GM12878 (cell line): Measurements from ENCODE around the gene JMJD6. TPM values are rescaled to one million over a fixed set of nuclear protein-coding genes. Genes with fewer than 3 reads are reported as not detected.
A peak's percentile ranks its signal among the peaks of the same experiment; 100 is the strongest.

Source experiments
- HDGF ChIP-seq: fragments of 450-650 bp; IDR thresholded peaks from 2 replicates; pipeline ENCODE4 v1.6.1; 2016; ENCODE audit warnings: antibody characterized with exemption
- REST ChIP-seq: IDR thresholded peaks from 2 replicates; pipeline ENCODE4 v1.6.1; 2012; ENCODE audit warnings: mild to moderate bottlenecking, low read depth, low read length
- microRNA counts: library from miRNA; unstranded; fragments of <30 nt; microRNA quantifications from one replicate; lab custom pipeline; 2016
- microRNA-seq: library from miRNA; unstranded; fragments of <30 nt; microRNA quantifications from one replicate; pipeline ENCODE4, GENCODE V29; 2018
- polyA plus RNA-seq, 11 experiments: library from polyadenylated mRNA; depleted of rRNA in 4 of 11; unstranded in 6 of 11; stranded (reverse) in 5 of 11; fragments of >200 nt; fragmentation: Nextera tagmentation in 4 of 11; fragmentation: Illumina TruSeq in 1 of 11; extraction: Ambion mirVana in 4 of 11; extraction: Trizol in 1 of 11; gene quantifications; 1 replicate in 1 of 11; 2 replicates in 10 of 11; pipeline versions ENCODE4 v1.2.1 to v1.2.3, GENCODE V29; 2011 to 2016; ENCODE audit warnings: inconsistent platforms in 2 of 11, missing spikeins in 2 of 11, low read depth in 1 of 11
- small RNA-seq: library from RNA; depleted of rRNA; stranded (forward); fragments of <200 nt; gene quantifications from one replicate; pipeline ENCODE3, GENCODE V24; 2014
- total RNA-seq, 4 experiments: library from RNA; depleted of rRNA in 3 of 4; stranded (reverse); fragments of >200 nt in 3 of 4; fragmentation: Illumina TruSeq in 1 of 4; extraction: Trizol in 1 of 4; gene quantifications; 2 replicates each; pipeline versions ENCODE4 v1.2.1 to v1.2.3, GENCODE V29; 2013 to 2021

JMJD6 gene
- total and polyA plus RNA-seq, 10 of the 15 experiments (the other 5 are each of a cell fraction or from before 2014, with no cell fraction given): 1.2 to 36.0 (median 22.2) TPM

DNA sequence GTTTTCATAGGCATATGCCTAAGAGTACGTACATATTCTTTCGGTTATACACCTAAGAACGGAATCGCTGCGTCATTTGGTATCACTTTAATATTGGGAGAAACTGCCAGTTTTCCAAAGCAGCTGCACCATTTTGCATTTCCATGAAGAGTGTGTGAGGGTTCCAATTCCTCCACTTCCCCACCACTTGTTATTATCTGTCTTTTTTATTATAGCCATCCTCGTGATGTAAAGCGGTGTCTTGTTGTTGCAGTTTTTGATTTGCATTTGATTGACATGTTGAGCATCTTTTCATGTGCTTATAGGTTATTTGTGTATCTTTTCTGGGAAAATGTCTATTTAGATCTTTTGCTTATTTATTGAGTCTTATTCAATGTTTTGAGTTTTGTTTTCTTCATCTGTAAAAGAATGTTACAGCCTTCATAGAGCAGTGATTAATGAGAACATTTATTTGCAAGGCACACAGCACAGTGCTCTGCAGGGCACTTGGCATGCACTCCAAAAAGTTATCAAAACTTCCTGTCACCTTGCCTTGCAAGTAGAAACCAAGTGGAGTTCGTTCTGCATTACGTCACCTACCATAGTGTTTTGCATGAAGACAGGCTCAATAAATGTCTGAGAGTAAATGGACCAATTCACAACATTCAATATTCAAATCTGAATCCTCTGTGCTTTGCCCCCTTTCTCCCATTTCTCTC lies 56.2 kb downstream of the JMJD6 start (continued):
- TF ChIP-seq REST (no peak), HDGF (no peak)
- TF ChIP-seq, all 136 proteins: peak for 0

MicroRNAs within 50 kb of the gene (microRNA counts, 767-probe panel; counts per million panel counts)
- microRNA hsa-miR-636 (lab: Ali Mortazavi, UCI): 55.3 counts per million

Small RNAs within 50 kb of the gene (microRNA-seq; reads per million reads assigned to microRNA genes)
- gene MIR636: 4.1 reads per million, percentile 24 among the genes with 10 or more reads in this experiment

Small RNAs within 50 kb of the gene (small RNA-seq; reads per million reads assigned to genes)
- not detected for gene AC005837.3
- not detected for gene RF02271
- gene RNU6-97P: not detected
- gene RNY4P36: 0.16 reads per million

Other genes starting within 250 kb of the JMJD6 start
Only the 7 nearest of the 10 such genes appear.
- gene ST6GALNAC2, start 140.7 kb downstream of the JMJD6 start, total RNA-seq (2014; rRNA removed): 0.23 TPM in 1 of 2 replicates, not detected in the other
- not detected in 2 replicates for gene ST6GALNAC2, start 140.7 kb downstream of the JMJD6 start, total RNA-seq (2014; rRNA removed; fragmentation: Illumina TruSeq; extraction: Trizol)
- gene ST6GALNAC2, start 140.7 kb downstream of the JMJD6 start, total RNA-seq (2021): 0.13 and 0.41 TPM in 2 replicates
- gene ST6GALNAC2, start 140.7 kb downstream of the JMJD6 start, polyA plus RNA-seq (2011; rRNA removed): 0.08 and 0.17 TPM in 2 replicates
- not detected in 2 replicates for gene ST6GALNAC2, start 140.7 kb downstream of the JMJD6 start, polyA plus RNA-seq (2014; fragmentation: Illumina TruSeq; extraction: Trizol)
- gene ST6GALNAC2, start 140.7 kb downstream of the JMJD6 start, polyA plus RNA-seq (2014; fragmentation: Nextera tagmentation; extraction: Ambion mirVana): not detected
- 0.18 TPM in 1 of 2 replicates, not detected in the other for gene ST6GALNAC2, start 140.7 kb downstream of the JMJD6 start, polyA plus RNA-seq (2014; rRNA removed)
- gene ST6GALNAC2, start 140.7 kb downstream of the JMJD6 start, polyA plus RNA-seq (2016; fragmentation: Nextera tagmentation; extraction: Ambion mirVana): under 1 TPM in 1 of 2 experiments, not detected in 1; 0.24 TPM
- gene ST6GALNAC1, start 82.8 kb downstream of the JMJD6 start, total RNA-seq (2014; rRNA removed): not detected in 2 replicates
- not detected in 2 replicates for gene ST6GALNAC1, start 82.8 kb downstream of the JMJD6 start, total RNA-seq (2014; rRNA removed; fragmentation: Illumina TruSeq; extraction: Trizol)
- gene ST6GALNAC1, start 82.8 kb downstream of the JMJD6 start, total RNA-seq (2021): 0.08 and 0.29 TPM in 2 replicates
- not detected in 2 replicates for gene ST6GALNAC1, start 82.8 kb downstream of the JMJD6 start, polyA plus RNA-seq (2011; rRNA removed)
- not detected in 2 replicates for gene ST6GALNAC1, start 82.8 kb downstream of the JMJD6 start, polyA plus RNA-seq (2014; fragmentation: Illumina TruSeq; extraction: Trizol)
- not detected for gene ST6GALNAC1, start 82.8 kb downstream of the JMJD6 start, polyA plus RNA-seq (2014; fragmentation: Nextera tagmentation; extraction: Ambion mirVana)
- not detected in 2 replicates for gene ST6GALNAC1, start 82.8 kb downstream of the JMJD6 start, polyA plus RNA-seq (2014; rRNA removed)
- gene ST6GALNAC1, start 82.8 kb downstream of the JMJD6 start, polyA plus RNA-seq (2016; fragmentation: Nextera tagmentation; extraction: Ambion mirVana): not detected
- gene MXRA7, start 15.6 kb downstream of the JMJD6 start, total RNA-seq (2014; rRNA removed): 0.56 and 1.9 TPM in 2 replicates
- 0.49 and 0.60 TPM in 2 replicates for gene MXRA7, start 15.6 kb downstream of the JMJD6 start, total RNA-seq (2014; rRNA removed; fragmentation: Illumina TruSeq; extraction: Trizol)
- 1.1 and 1.3 TPM in 2 replicates for gene MXRA7, start 15.6 kb downstream of the JMJD6 start, total RNA-seq (2021)
- 0.15 and 0.30 TPM in 2 replicates for gene MXRA7, start 15.6 kb downstream of the JMJD6 start, polyA plus RNA-seq (2011; rRNA removed)
- 0.96 and 3.4 TPM in 2 replicates for gene MXRA7, start 15.6 kb downstream of the JMJD6 start, polyA plus RNA-seq (2014; fragmentation: Illumina TruSeq; extraction: Trizol)
- gene MXRA7, start 15.6 kb downstream of the JMJD6 start, polyA plus RNA-seq (2014; fragmentation: Nextera tagmentation; extraction: Ambion mirVana): under 1 TPM; 0.03 to 0.16 TPM
- 0.48 and 2.0 TPM in 2 replicates for gene MXRA7, start 15.6 kb downstream of the JMJD6 start, polyA plus RNA-seq (2014; rRNA removed)
- gene MXRA7, start 15.6 kb downstream of the JMJD6 start, polyA plus RNA-seq (2016; fragmentation: Nextera tagmentation; extraction: Ambion mirVana): under 1 TPM; 0.08 to 0.18 TPM
- 32.0 and 33.4 TPM in 2 replicates for gene METTL23, start 233 bp upstream of the JMJD6 start, total RNA-seq (2014; rRNA removed)
- 23.2 and 26.7 TPM in 2 replicates for gene METTL23, start 233 bp upstream of the JMJD6 start, total RNA-seq (2014; rRNA removed; fragmentation: Illumina TruSeq; extraction: Trizol)
- 25.6 and 28.0 TPM in 2 replicates for gene METTL23, start 233 bp upstream of the JMJD6 start, total RNA-seq (2021)
- 52.0 and 64.0 TPM in 2 replicates for gene METTL23, start 233 bp upstream of the JMJD6 start, polyA plus RNA-seq (2011; rRNA removed)
- gene METTL23, start 233 bp upstream of the JMJD6 start, polyA plus RNA-seq (2014; fragmentation: Illumina TruSeq; extraction: Trizol): 29.9 and 44.8 TPM in 2 replicates
- 10 to 100 TPM; 27.3 to 29.4 TPM for gene METTL23, start 233 bp upstream of the JMJD6 start, polyA plus RNA-seq (2014; fragmentation: Nextera tagmentation; extraction: Ambion mirVana)
- 35.0 and 42.7 TPM in 2 replicates for gene METTL23, start 233 bp upstream of the JMJD6 start, polyA plus RNA-seq (2014; rRNA removed)
- gene METTL23, start 233 bp upstream of the JMJD6 start, polyA plus RNA-seq (2016; fragmentation: Nextera tagmentation; extraction: Ambion mirVana): 10 to 100 TPM; 61.4 to 61.5 TPM
- 640 and 710 TPM in 2 replicates for gene SRSF2, start 10.7 kb upstream of the JMJD6 start, total RNA-seq (2014; rRNA removed)
- 257 and 261 TPM in 2 replicates for gene SRSF2, start 10.7 kb upstream of the JMJD6 start, total RNA-seq (2014; rRNA removed; fragmentation: Illumina TruSeq; extraction: Trizol)
- 532 and 545 TPM in 2 replicates for gene SRSF2, start 10.7 kb upstream of the JMJD6 start, total RNA-seq (2021)
- gene SRSF2, start 10.7 kb upstream of the JMJD6 start, polyA plus RNA-seq (2011; rRNA removed): 484 and 614 TPM in 2 replicates
- gene SRSF2, start 10.7 kb upstream of the JMJD6 start, polyA plus RNA-seq (2014; fragmentation: Illumina TruSeq; extraction: Trizol): 414 and 418 TPM in 2 replicates
- gene SRSF2, start 10.7 kb upstream of the JMJD6 start, polyA plus RNA-seq (2014; fragmentation: Nextera tagmentation; extraction: Ambion mirVana): 100 to 1,000 TPM; 225 to 363 TPM
- 795 and 1,321 TPM in 2 replicates for gene SRSF2, start 10.7 kb upstream of the JMJD6 start, polyA plus RNA-seq (2014; rRNA removed)
- gene SRSF2, start 10.7 kb upstream of the JMJD6 start, polyA plus RNA-seq (2016; fragmentation: Nextera tagmentation; extraction: Ambion mirVana): 100 to 1,000 TPM; 392 to 407 TPM
- gene MFSD11, start 11.5 kb upstream of the JMJD6 start, total RNA-seq (2014; rRNA removed): 18.9 and 21.1 TPM in 2 replicates
- 13.0 and 13.7 TPM in 2 replicates for gene MFSD11, start 11.5 kb upstream of the JMJD6 start, total RNA-seq (2014; rRNA removed; fragmentation: Illumina TruSeq; extraction: Trizol)
- 13.6 and 13.9 TPM in 2 replicates for gene MFSD11, start 11.5 kb upstream of the JMJD6 start, total RNA-seq (2021)
- 19.4 TPM in 2 replicates for gene MFSD11, start 11.5 kb upstream of the JMJD6 start, polyA plus RNA-seq (2011; rRNA removed)
- gene MFSD11, start 11.5 kb upstream of the JMJD6 start, polyA plus RNA-seq (2014; fragmentation: Illumina TruSeq; extraction: Trizol): 10.0 and 11.0 TPM in 2 replicates
- gene MFSD11, start 11.5 kb upstream of the JMJD6 start, polyA plus RNA-seq (2014; fragmentation: Nextera tagmentation; extraction: Ambion mirVana): 10 to 100 TPM; 11.2 to 15.8 TPM
- 15.3 and 16.5 TPM in 2 replicates for gene MFSD11, start 11.5 kb upstream of the JMJD6 start, polyA plus RNA-seq (2014; rRNA removed)
- 10 to 100 TPM; 17.0 to 19.0 TPM for gene MFSD11, start 11.5 kb upstream of the JMJD6 start, polyA plus RNA-seq (2016; fragmentation: Nextera tagmentation; extraction: Ambion mirVana)
- not detected in 2 replicates for gene MGAT5B, start 141.8 kb upstream of the JMJD6 start, total RNA-seq (2014; rRNA removed)
- not detected in 2 replicates for gene MGAT5B, start 141.8 kb upstream of the JMJD6 start, total RNA-seq (2014; rRNA removed; fragmentation: Illumina TruSeq; extraction: Trizol)
- 0.13 TPM in 1 of 2 replicates, not detected in the other for gene MGAT5B, start 141.8 kb upstream of the JMJD6 start, total RNA-seq (2021)
- not detected in 2 replicates for gene MGAT5B, start 141.8 kb upstream of the JMJD6 start, polyA plus RNA-seq (2011; rRNA removed)
- not detected in 2 replicates for gene MGAT5B, start 141.8 kb upstream of the JMJD6 start, polyA plus RNA-seq (2014; fragmentation: Illumina TruSeq; extraction: Trizol)
- gene MGAT5B, start 141.8 kb upstream of the JMJD6 start, polyA plus RNA-seq (2014; fragmentation: Nextera tagmentation; extraction: Ambion mirVana): not detected
- not detected in 2 replicates for gene MGAT5B, start 141.8 kb upstream of the JMJD6 start, polyA plus RNA-seq (2014; rRNA removed)
- not detected for gene MGAT5B, start 141.8 kb upstream of the JMJD6 start, polyA plus RNA-seq (2016; fragmentation: Nextera tagmentation; extraction: Ambion mirVana)